Adipose tissue (tissue), 3 donors: ENCODE results near the gene CEACAM18. TPM values are rescaled to one million over a fixed set of nuclear protein-coding genes. Genes with fewer than 3 reads are reported as not detected.

Experiments used
- H3K27ac ChIP-seq: one replicate; pipeline ENCODE4 v1.5.1; 2013; ENCODE audit warnings: low read depth, low read length
- WGBS, 3 donors: extraction: QIAGEN DNeasy Blood & Tissue Kit; methylation state at CpG; one replicate each; pipeline ENCODE4 v1.1.7; 2013; 5-methylcytosine and 5-hydroxymethylcytosine counted together
- polyA plus RNA-seq, 3 donors: library from polyadenylated mRNA; stranded (reverse); fragments of 200-250 nt; gene quantifications; one replicate each; pipeline ENCODE4 v1.2.3, GENCODE V29; 2013
- donor health status: healthy with polysubstance abuse.
- donor health status: Bipolar disorder and iron deficiency.
- donor health status: healthy.

CEACAM18 gene
- polyA plus RNA-seq, 3 donors = not detected

- H3K27ac ChIP-seq = no peak overlapping the region
- WGBS, 3 donors = 27 to 39% (median 37%) methylated on average over 7 of the region's 7 CpGs
Measured at GRCh38 chr19:51509823-51510660, 31.7 kb downstream of the CEACAM18 start.

GRCh38 chr19:51511353-51511752 is 33.0 kb downstream of the CEACAM18 start:
- WGBS, 3 donors = 10 to 17% (median 13%) methylated on average over 6 of the region's 6 CpGs
- H3K27ac ChIP-seq = no peak overlapping the region

- WGBS, 3 donors = 19 to 33% (median 31%) methylated on average over 2 of the region's 2 CpGs
- H3K27ac ChIP-seq = no peak overlapping the region
Measured at GRCh38 chr19:51513968-51514367, 35.6 kb downstream of the CEACAM18 start.

GRCh38 chr19:51514866-51515481 is 36.6 kb downstream of the CEACAM18 start:
- no peak overlapping the region for H3K27ac ChIP-seq
- WGBS, 3 donors = 13 to 18% (median 16%) methylated on average over 3 of the region's 3 CpGs

GRCh38 chr19:51520728-51521127 is 42.4 kb downstream of the CEACAM18 start:
- WGBS, 3 donors = 38 to 52% (median 42%) methylated on average over 2 of the region's 2 CpGs
- H3K27ac ChIP-seq = no peak overlapping the region

- 67 to 81% (median 78%) methylated on average over 2 of the region's 2 CpGs for WGBS, 3 donors
- no peak overlapping the region for H3K27ac ChIP-seq
Measured at GRCh38 chr19:51521357-51521756, 43.0 kb downstream of the CEACAM18 start.

GRCh38 chr19:51521781-51522180 is 43.4 kb downstream of the CEACAM18 start:
- H3K27ac ChIP-seq = no peak overlapping the region
- 44 to 58% (median 48%) methylated on average over 2 of the region's 2 CpGs for WGBS, 3 donors

- no peak overlapping the region for H3K27ac ChIP-seq
- 72 to 74% (median 74%) methylated on average over 8 of the region's 8 CpGs for WGBS, 3 donors
Measured at GRCh38 chr19:51524666-51525264, 46.4 kb downstream of the CEACAM18 start.

- WGBS, 3 donors = 50 to 67% (median 54%) methylated on average over 4 of the region's 4 CpGs
- H3K27ac ChIP-seq = no peak overlapping the region
Measured at GRCh38 chr19:51525651-51526050, 47.3 kb downstream of the CEACAM18 start.

GRCh38 chr19:51529301-51529700 is 51.0 kb downstream of the CEACAM18 start:
- H3K27ac ChIP-seq = no peak overlapping the region
- WGBS, 3 donors = 48 to 85% (median 76%) methylated on average over 2 of the region's 2 CpGs

- 68 to 87% (median 80%) methylated on average over 8 of the region's 8 CpGs for WGBS, 3 donors
Measured at GRCh38 chr19:51530616-51531015, 52.3 kb downstream of the CEACAM18 start.

GRCh38 chr19:51531349-51532315 is 53.3 kb downstream of the CEACAM18 start, which contains the start of gene SIGLEC6:
TSS of gene SIGLEC6 (minus strand) at chr19:51531670. CDS start at chr19:51531648, 22 bp downstream.
- WGBS, 3 donors = 26 to 29% (median 29%) methylated on average over 25 of the region's 25 CpGs
- no peak within 1 kb of the TSS for H3K27ac ChIP-seq

More at GRCh38 chr19:51530616-51531015, 52.3 kb downstream of the CEACAM18 start:
- no peak overlapping the region for H3K27ac ChIP-seq

- 59 to 88% (median 79%) methylated on average over 1 of the region's 1 CpG for WGBS, 3 donors
- no peak overlapping the region for H3K27ac ChIP-seq
Measured at GRCh38 chr19:51535535-51535934, 57.2 kb downstream of the CEACAM18 start.

- 71 to 89% (median 87%) methylated on average over 4 of the region's 4 CpGs for WGBS, 3 donors
- no peak overlapping the region for H3K27ac ChIP-seq
Measured at GRCh38 chr19:51539821-51540366, 61.6 kb downstream of the CEACAM18 start.
